NCI-H510A (cell line): ENCODE results near the gene FRZB.

Source experiments
- DNase-seq: peaks from one replicate; lab custom pipeline; 2025; lab: John Stamatoyannopoulos, UW

The FRZB gene

GRCh38 chr2:182784777-182785176, 81.7 kb downstream of the FRZB start:
- no peak for DNase-seq

- no peak for DNase-seq
Observed at GRCh38 chr2:182784058-182784706, 82.3 kb downstream of the FRZB start.
